MM.1S (cell line): Measurements from ENCODE around the gene ANKS6.

ENCODE experiments used
- DNase-seq: peaks from one replicate; pipeline ENCODE4 v3.0.0-alpha.2; 2015
- H2AFZ ChIP-seq: fragments of 300-600 bp; sonication (generic); 2 replicates; pipeline ENCODE4 v1.6.0; 2016; ENCODE audit warnings: antibody characterized with exemption, low read length
- H3F3A ChIP-seq: fragments of 300-600 bp; sonication (generic); 2 replicates; pipeline ENCODE4 v1.6.1; 2016; ENCODE audit warnings: mild to moderate bottlenecking, antibody characterized with exemption, low read length, moderate library complexity, mixed read lengths; ENCODE audit not compliant: insufficient read depth
- H3K27ac ChIP-seq: fragments of 300-600 bp; sonication (generic); 2 replicates; pipeline ENCODE4 v1.5.1; 2016; ENCODE audit warnings: mild to moderate bottlenecking, low read length
- H3K27me3 ChIP-seq: fragments of 300-600 bp; sonication (generic); replicated peaks from 2 replicates; pipeline ENCODE4 v1.6.0; 2016; ENCODE audit warnings: low read length; ENCODE audit not compliant: insufficient read depth
- H3K36me3 ChIP-seq: fragments of 300-600 bp; sonication (generic); replicated peaks from 2 replicates; pipeline ENCODE4 v1.6.1; 2016; ENCODE audit warnings: mild to moderate bottlenecking, low read length, mixed read lengths; ENCODE audit not compliant: insufficient read depth
- H3K4me1 ChIP-seq: fragments of 300-600 bp; sonication (generic); 2 replicates; pipeline ENCODE4 v1.6.1; 2016; ENCODE audit warnings: low read length, mixed read lengths
- H3K4me2 ChIP-seq: fragments of 300-600 bp; sonication (generic); 2 replicates; pipeline ENCODE4 v1.6.0; 2016; ENCODE audit warnings: low read depth, low read length
- H3K4me3 ChIP-seq: fragments of 300-600 bp; sonication (generic); 2 replicates; pipeline ENCODE4 v1.5.1; 2016; ENCODE audit warnings: low read length, mixed read lengths
- H3K79me2 ChIP-seq: fragments of 300-600 bp; sonication (generic); 2 replicates; pipeline ENCODE4 v1.6.1; 2016; ENCODE audit warnings: mixed run types, low read length, mixed read lengths
- H3K9ac ChIP-seq: fragments of 300-600 bp; sonication (generic); 2 replicates; pipeline ENCODE4 v1.6.1; 2016; ENCODE audit warnings: low read length, mixed read lengths
- H3K9me2 ChIP-seq: fragments of 300-600 bp; sonication (generic); replicated peaks from 2 replicates; pipeline ENCODE4 v1.6.1; 2016; ENCODE audit warnings: mild to moderate bottlenecking, low read length, mixed read lengths; ENCODE audit not compliant: insufficient read depth
- H3K9me3 ChIP-seq: fragments of 300-600 bp; sonication (generic); replicated peaks from 2 replicates; pipeline ENCODE4 v1.6.1; 2016; ENCODE audit warnings: mild to moderate bottlenecking, low read length, mixed read lengths; ENCODE audit not compliant: insufficient read depth
- H4K20me1 ChIP-seq: fragments of 300-600 bp; sonication (generic); 2 replicates; pipeline ENCODE4 v1.6.1; 2016; ENCODE audit warnings: mild to moderate bottlenecking, low read length, moderate library complexity, mixed read lengths; ENCODE audit not compliant: insufficient read depth
- CTCF ChIP-seq: fragments of 300-600 bp; sonication (generic); IDR thresholded peaks from 2 replicates; pipeline ENCODE4 v1.5.1; 2016; ENCODE audit warnings: antibody characterized with exemption, low read length, mixed read lengths
- EZH2 ChIP-seq: fragments of 300-600 bp; sonication (generic); optimal IDR thresholded peaks from 2 replicates; pipeline ENCODE3; 2017; ENCODE audit warnings: low read depth, mild to moderate bottlenecking, antibody characterized with exemption, low read length, mixed read lengths
- EZH2phosphoT487 ChIP-seq: fragments of 300-600 bp; sonication (generic); IDR thresholded peaks from 2 replicates; pipeline ENCODE4 v1.6.1; 2018; ENCODE audit warnings: antibody characterized with exemption, low read length

The ANKS6 gene

GRCh38 chr9:98832768-98833089 lies 36.4 kb upstream of the ANKS6 start:
- no peak for DNase-seq
- TF ChIP-seq CTCF, result no peak
- no peak for TF ChIP-seq EZH2phosphoT487
- TF ChIP-seq EZH2, result no peak
- H3K27ac ChIP-seq, result no peak overlapping the region

DNA sequence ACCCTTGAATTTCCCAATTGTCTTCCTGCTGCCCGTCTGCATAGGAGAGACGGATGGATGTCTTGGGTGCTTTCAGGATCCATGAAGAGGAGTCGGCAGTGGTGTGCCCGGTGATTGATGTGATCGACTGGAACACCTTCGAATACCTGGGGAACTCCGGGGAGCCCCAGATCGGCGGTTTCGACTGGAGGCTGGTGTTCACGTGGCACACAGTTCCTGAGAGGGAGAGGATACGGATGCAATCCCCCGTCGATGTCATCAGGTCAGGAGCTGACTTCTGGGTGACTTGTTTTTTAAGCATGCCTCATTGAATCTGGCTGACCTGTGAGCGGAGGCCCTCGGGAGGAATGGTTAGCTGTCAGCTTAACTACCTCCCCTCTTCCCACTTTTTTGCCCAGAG lies 35.3 kb upstream of the ANKS6 start:
- Histone ChIP-seq H3K4me1 (no peaks in the 10 kb centered on the region), H3K4me2 (no peak overlapping the region), H3K9me2 (no peaks in the 10 kb centered on the region), H3K9me3 (no peaks in the 10 kb centered on the region), H3K79me2 (no peaks in the 10 kb centered on the region), H4K20me1 (no peaks in the 10 kb centered on the region), H3K27me3 (no peaks in the 10 kb centered on the region), H3K9ac (no peak overlapping the region), H2AFZ (no peak overlapping the region), H3F3A (no peaks in the 10 kb centered on the region), H3K27ac (no peak overlapping the region), H3K4me3 (no peak overlapping the region), H3K36me3 (no peaks in the 10 kb centered on the region)
- no peak for DNase-seq
- TF ChIP-seq CTCF, result no peak
- TF ChIP-seq EZH2, result no peak
- TF ChIP-seq EZH2phosphoT487, result no peak

More at GRCh38 chr9:98832768-98833089, 36.4 kb upstream of the ANKS6 start:
- Histone ChIP-seq H3K36me3 (no peaks in the 10 kb centered on the region), H3K9me2 (no peaks in the 10 kb centered on the region), H3K4me1 (no peaks in the 10 kb centered on the region), H3K4me3 (no peak overlapping the region), H2AFZ (no peak overlapping the region), H3K9me3 (no peaks in the 10 kb centered on the region), H3K27me3 (no peaks in the 10 kb centered on the region), H3K79me2 (no peaks in the 10 kb centered on the region), H3F3A (no peaks in the 10 kb centered on the region), H3K9ac (no peak overlapping the region), H4K20me1 (no peaks in the 10 kb centered on the region), H3K4me2 (no peak overlapping the region)

- H3K27ac ChIP-seq, result no peak overlapping the region
- H2AFZ ChIP-seq, result no peak overlapping the region
- H3K9ac ChIP-seq, result no peak overlapping the region
- no peaks in the 10 kb centered on the region for H3K79me2 ChIP-seq
- H3K4me2 ChIP-seq, result no peak overlapping the region
- no peak for TF ChIP-seq EZH2
- TF ChIP-seq CTCF, result no peak
- no peak for TF ChIP-seq EZH2phosphoT487
- no peak overlapping the region for H3K4me3 ChIP-seq
- H4K20me1 ChIP-seq, result no peaks in the 10 kb centered on the region
- no peaks in the 10 kb centered on the region for H3K27me3 ChIP-seq
- H3K4me1 ChIP-seq, result no peaks in the 10 kb centered on the region
- H3K36me3 ChIP-seq, result no peaks in the 10 kb centered on the region
- no peaks in the 10 kb centered on the region for H3K9me2 ChIP-seq
- no peaks in the 10 kb centered on the region for H3K9me3 ChIP-seq
- H3F3A ChIP-seq, result no peaks in the 10 kb centered on the region
- DNase-seq, result no peak
Observed at GRCh38 chr9:98830554-98830953, 34.2 kb upstream of the ANKS6 start.

DNA sequence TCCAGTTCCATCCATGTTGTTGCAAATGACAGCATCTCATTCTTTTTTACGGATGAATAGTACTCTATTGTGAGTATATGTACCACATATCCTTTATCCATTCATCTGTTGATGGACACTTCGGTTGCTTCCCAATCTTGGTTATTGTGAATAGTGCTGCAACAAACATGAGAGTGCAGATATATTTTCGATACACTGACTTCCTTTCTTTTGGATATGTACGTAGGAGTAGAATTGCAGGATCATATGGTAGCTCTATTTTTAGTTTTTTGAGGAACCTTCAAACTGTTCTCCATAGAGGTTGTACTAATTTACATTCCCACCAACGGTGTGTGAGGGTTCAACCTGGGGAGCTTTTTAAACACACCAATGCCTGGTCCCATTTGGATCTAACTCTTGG lies 33.4 kb upstream of the ANKS6 start:
- no peak for DNase-seq
- Histone ChIP-seq H3K79me2 (no peaks in the 10 kb centered on the region), H3K9me3 (no peaks in the 10 kb centered on the region), H3K4me3 (no peak overlapping the region), H3K27ac (no peak overlapping the region), H3K9me2 (no peaks in the 10 kb centered on the region), H3K4me1 (no peaks in the 10 kb centered on the region), H3K27me3 (no peaks in the 10 kb centered on the region), H2AFZ (no peak overlapping the region), H3K4me2 (no peak overlapping the region), H3K9ac (no peak overlapping the region), H3K36me3 (no peaks in the 10 kb centered on the region), H4K20me1 (no peaks in the 10 kb centered on the region), H3F3A (no peaks in the 10 kb centered on the region)
- TF ChIP-seq EZH2phosphoT487 (no peak), EZH2 (no peak), CTCF (no peak)
